H1 (cell line): Measurements from ENCODE around the gene ACOT12. TPM values are rescaled to one million over a fixed set of nuclear protein-coding genes. Genes with fewer than 3 reads are reported as not detected.

Experiments
- CTCF ChIA-PET: fragments of 300-600 bp; sonication (Branson Sonifier 250); formaldehyde crosslinking; loops from one replicate; lab custom pipeline; 2021; ENCODE audit not compliant: partially characterized antibody; lab: Charles Lee
- POLR2A ChIA-PET: fragments of 300-600 bp; sonication (Branson Sonifier 250); formaldehyde crosslinking; loops from one replicate; lab custom pipeline; 2021; ENCODE audit warnings: inconsistent platforms; ENCODE audit not compliant: partially characterized antibody; lab: Charles Lee
- DNase-seq, 2 experiments: peaks; one replicate each; pipeline versions ENCODE4 v3.0.0 to v3.0.0-alpha.2; 2010 to 2022; ENCODE audit warnings: low spot score in 2 of 2, low read depth in 1 of 2, mixed read lengths in 1 of 2
- FAIRE-seq: peaks from 2 replicates; lab custom pipeline; 2011; peaks lifted over from hg19 to GRCh38; lab: Jason Lieb, UNC
- H2AFZ ChIP-seq: 2 replicates; pipeline ENCODE4 v1.8.1; 2012; ENCODE audit warnings: low read length, inconsistent platforms
- H2AK5ac ChIP-seq: 2 replicates; pipeline ENCODE4 v1.6.1; 2013; ENCODE audit warnings: low read depth, low read length
- H2BK120ac ChIP-seq: replicated peaks from 2 replicates; pipeline ENCODE3; 2013; ENCODE audit warnings: low read depth, low read length, inconsistent platforms
- H2BK12ac ChIP-seq: 2 replicates; pipeline ENCODE4 v1.6.1; 2013; ENCODE audit warnings: low read depth, low read length
- H2BK15ac ChIP-seq: 2 replicates; pipeline ENCODE4 v1.6.1; 2013; ENCODE audit warnings: low read length
- H2BK20ac ChIP-seq: 2 replicates; pipeline ENCODE4 v1.6.1; 2013; ENCODE audit warnings: low read length
- H2BK5ac ChIP-seq: 2 replicates; pipeline ENCODE4 v1.6.1; 2013; ENCODE audit warnings: low read depth, low read length
- H3K14ac ChIP-seq: 2 replicates; pipeline ENCODE4 v1.6.1; 2013; ENCODE audit warnings: inconsistent platforms; ENCODE audit not compliant: insufficient read length
- H3K18ac ChIP-seq: 2 replicates; pipeline ENCODE4 v1.6.1; 2013; ENCODE audit warnings: low read length; ENCODE audit errors: extremely low read depth
- H3K23ac ChIP-seq: 2 replicates; pipeline ENCODE4 v1.6.1; 2013; ENCODE audit warnings: inconsistent platforms; ENCODE audit not compliant: insufficient read length
- H3K23me2 ChIP-seq: 2 replicates; pipeline ENCODE4 v1.6.1; 2013; ENCODE audit warnings: low read depth, low read length
- H3K27ac ChIP-seq: 2 replicates; pipeline ENCODE4 v1.6.1; 2011; ENCODE audit warnings: low read depth, low read length, inconsistent platforms
- H3K27me3 ChIP-seq, 4 experiments: replicated peaks in 1 of 4; 1 replicate in 1 of 4; 2 replicates in 3 of 4; pipeline versions ENCODE4 v1.6.1 to v1.8.1; 2011 to 2013; ENCODE audit warnings: low read length in 3 of 4, mild to moderate bottlenecking in 3 of 4, inconsistent platforms in 2 of 4, mixed read lengths in 2 of 4, moderate library complexity in 1 of 4; ENCODE audit not compliant: control insufficient read depth in 3 of 4, insufficient read depth in 3 of 4; ENCODE audit errors: extremely low read depth in 1 of 4
- H3K36me3 ChIP-seq, 4 experiments: 2 replicates each; pipeline versions ENCODE4 v1.6.1 to v1.8.1; 2011 to 2013; ENCODE audit warnings: mild to moderate bottlenecking in 4 of 4, low read length in 3 of 4, moderate library complexity in 2 of 4, control low read depth in 1 of 4, inconsistent platforms in 1 of 4; ENCODE audit not compliant: insufficient read depth in 4 of 4, control insufficient read depth in 2 of 4
- H3K4ac ChIP-seq: replicated peaks from 2 replicates; pipeline ENCODE3; 2013; ENCODE audit warnings: low read length, low read depth, mixed read lengths, inconsistent platforms; ENCODE audit not compliant: insufficient read length
- H3K4me1 ChIP-seq, 4 experiments: replicated peaks in 1 of 4; 1 replicate in 1 of 4; 2 replicates in 3 of 4; pipeline versions ENCODE4 v1.6.1 to v1.8.1; 2011 to 2013; ENCODE audit warnings: low read length in 3 of 4, inconsistent platforms in 2 of 4, mixed read lengths in 1 of 4; ENCODE audit not compliant: insufficient read depth in 4 of 4, control insufficient read depth in 3 of 4
- H3K4me2 ChIP-seq, 2 experiments: 2 replicates each; pipeline versions ENCODE4 v1.6.1 to v1.8.1; 2011 to 2013; ENCODE audit warnings: low read depth in 2 of 2, low read length in 2 of 2, control low read depth in 1 of 2, inconsistent platforms in 1 of 2, mild to moderate bottlenecking in 1 of 2; ENCODE audit not compliant: insufficient read depth in 1 of 2
- H3K4me3 ChIP-seq, 4 experiments: fragments of 200-600, 300-600 bp in 1 of 4; sonication (generic), shearing (Covaris generic), sonication (Bioruptor Twin) in 1 of 4; 2 replicates each; pipeline versions ENCODE4 v1.5.1 to v1.8.1; 2011 to 2016; ENCODE audit warnings: low read length in 4 of 4, low read depth in 3 of 4, control low read depth in 2 of 4, inconsistent platforms in 2 of 4, mild to moderate bottlenecking in 2 of 4, mixed read lengths in 1 of 4, moderate library complexity in 1 of 4; ENCODE audit not compliant: insufficient read depth in 2 of 4; ENCODE audit errors: extremely low read depth in 1 of 4
- H3K56ac ChIP-seq: replicated peaks from 2 replicates; pipeline ENCODE3; 2013; ENCODE audit warnings: low read depth, mild to moderate bottlenecking, mixed read lengths, low read length, inconsistent platforms; ENCODE audit not compliant: insufficient read length
- H3K79me1 ChIP-seq: 2 replicates; pipeline ENCODE4 v1.6.1; 2013; ENCODE audit warnings: low read depth, low read length, control low read depth
- H3K79me2 ChIP-seq, 2 experiments: 2 replicates each; pipeline versions ENCODE4 v1.6.1 to v1.8.1; 2012 to 2013; ENCODE audit warnings: low read length in 2 of 2, mild to moderate bottlenecking in 2 of 2, inconsistent platforms in 1 of 2; ENCODE audit not compliant: insufficient read depth in 2 of 2, control insufficient read depth in 1 of 2
- H3K9ac ChIP-seq, 4 experiments: replicated peaks in 1 of 4; 1 replicate in 1 of 4; 2 replicates in 3 of 4; pipeline versions ENCODE4 v1.6.1 to v1.8.1; 2011 to 2013; ENCODE audit warnings: low read depth in 3 of 4, low read length in 3 of 4, control low read depth in 2 of 4, mild to moderate bottlenecking in 2 of 4, moderate library complexity in 2 of 4, inconsistent platforms in 1 of 4; ENCODE audit errors: extremely low read depth in 1 of 4
- H3K9me3 ChIP-seq, 2 experiments: 2 replicates each; pipeline versions ENCODE4 v1.6.1 to v1.8.1; 2012 to 2013; ENCODE audit warnings: mild to moderate bottlenecking in 2 of 2, moderate library complexity in 2 of 2, control low read depth in 1 of 2, inconsistent platforms in 1 of 2, low read depth in 1 of 2, low read length in 1 of 2, mixed read lengths in 1 of 2; ENCODE audit not compliant: insufficient read depth in 2 of 2
- H4K20me1 ChIP-seq, 2 experiments: replicated peaks in 1 of 2; 2 replicates each; pipeline versions ENCODE3 to v1.8.1; 2011 to 2013; ENCODE audit warnings: inconsistent platforms in 2 of 2, low read length in 2 of 2, mild to moderate bottlenecking in 1 of 2; ENCODE audit not compliant: insufficient read depth in 2 of 2, control insufficient read depth in 1 of 2
- H4K5ac ChIP-seq: 2 replicates; pipeline ENCODE4 v1.6.1; 2013; ENCODE audit warnings: low read length, low read depth, mixed read lengths, inconsistent platforms; ENCODE audit not compliant: insufficient read length
- H4K8ac ChIP-seq: 2 replicates; pipeline ENCODE4 v1.8.0; 2013; ENCODE audit warnings: mild to moderate bottlenecking, moderate library complexity, low read length, inconsistent platforms; ENCODE audit not compliant: insufficient read depth; ENCODE audit errors: extremely low read depth
- H4K91ac ChIP-seq: replicated peaks from 2 replicates; pipeline ENCODE3; 2013; ENCODE audit warnings: low read length, mixed read lengths, inconsistent platforms; ENCODE audit not compliant: insufficient read length
- BACH1 ChIP-seq: IDR thresholded peaks from 2 replicates; pipeline ENCODE4 v1.6.1; 2012; ENCODE audit warnings: low read length, improper control_type of control experiment
- BCL11A ChIP-seq, 2 experiments: IDR thresholded peaks; one replicate each; pipeline ENCODE4 v1.6.1; 2011; ENCODE audit warnings: low read depth in 2 of 2, low read length in 2 of 2, mild to moderate bottlenecking in 2 of 2
- GABPA ChIP-seq: IDR thresholded peaks from 2 replicates; pipeline ENCODE4 v1.6.1; 2011; ENCODE audit warnings: mild to moderate bottlenecking, low read length, moderate library complexity, borderline replicate concordance; ENCODE audit not compliant: insufficient read depth
- HDAC6 ChIP-seq: IDR thresholded peaks from one replicate; pipeline ENCODE4 v1.7.1; 2012; ENCODE audit warnings: low read depth, mild to moderate bottlenecking, inconsistent platforms, low read length, moderate library complexity
- JUN ChIP-seq: IDR thresholded peaks from 2 replicates; pipeline ENCODE4 v1.6.1; 2011; ENCODE audit warnings: low read depth, mild to moderate bottlenecking, improper control_type of control experiment, low read length
- KDM1A ChIP-seq: fragments of 200-600, 300-600 bp; sonication (generic); IDR thresholded peaks from 2 replicates; pipeline ENCODE4 v1.7.1; 2016; ENCODE audit warnings: mild to moderate bottlenecking, low read length, borderline replicate concordance
- POLR2AphosphoS5 ChIP-seq: IDR thresholded peaks from 2 replicates; pipeline ENCODE4 v1.6.1; 2011; ENCODE audit warnings: low read depth, low read length
- RNF2 ChIP-seq: fragments of 200-900, 300-1000 bp; sonication (generic); IDR thresholded peaks from 2 replicates; pipeline ENCODE4 v1.7.1; 2016; ENCODE audit warnings: borderline replicate concordance, low read depth, mild to moderate bottlenecking, antibody characterized with exemption, low read length; ENCODE audit not compliant: poor library complexity, severe bottlenecking; ENCODE audit errors: missing control alignments
- SIN3A ChIP-seq, 2 experiments: IDR thresholded peaks in 1 of 2; conservative IDR thresholded peaks in 1 of 2; 2 replicates each; pipeline ENCODE4 v1.6.1; 2011 to 2012; ENCODE audit warnings: low read length in 2 of 2, improper control_type of control experiment in 1 of 2, low read depth in 1 of 2, mild to moderate bottlenecking in 1 of 2
- SP4 ChIP-seq: IDR thresholded peaks from 2 replicates; pipeline ENCODE4 v1.6.1; 2012; ENCODE audit warnings: low read length, inconsistent platforms
- TEAD4 ChIP-seq: IDR thresholded peaks from 2 replicates; pipeline ENCODE4 v1.6.1; 2012; ENCODE audit warnings: low read depth, low read length, inconsistent platforms, mixed read lengths
- WGBS, 2 experiments: shearing (Covaris generic) in 1 of 2; methylation state at CpG; one replicate each; pipeline versions ENCODE4 v1.1.6 to v1.1.7; 2013 to 2015; ENCODE audit warnings: low lambda C conversion rate in 2 of 2, mixed read lengths in 2 of 2, inconsistent platforms in 1 of 2, low coverage in 1 of 2, missing lambda C conversion rate in 1 of 2; ENCODE audit not compliant: insufficient replicate concordance in 2 of 2, insufficient coverage in 1 of 2, insufficient read length in 1 of 2; ENCODE audit errors: extremely low coverage in 1 of 2, missing lambda C conversion rate in 1 of 2; 5-methylcytosine and 5-hydroxymethylcytosine counted together
- polyA plus RNA-seq, 7 experiments: library from polyadenylated mRNA; depleted of rRNA in 3 of 7; stranded (reverse) in 5 of 7; unstranded in 2 of 7; fragments of >200 nt in 5 of 7; fragments of 200-250 nt in 2 of 7; gene quantifications; 1 replicate in 5 of 7; 2 replicates in 1 of 7; 4 replicates in 1 of 7; pipeline versions ENCODE4 v1.2.1 to v1.2.3, GENCODE V29; 2011 to 2013; ENCODE audit warnings: missing spikeins in 2 of 7, mixed read lengths in 2 of 7
- total RNA-seq: library from RNA; stranded (reverse); fragmentation: NEBNext Ultra II Directional; extraction: Animal tissue kit (Norgen Biotek cat#: 25700); gene quantifications from 2 replicates; pipeline ENCODE4 v1.2.1, GENCODE V29; 2021
- TF ChIP-seq, protein P1 (sequence below): IDR thresholded peaks from 2 replicates; pipeline ENCODE4 v1.6.1; 2012; ENCODE audit warnings: low read length, inconsistent platforms

Gene ACOT12
- total and polyA plus RNA-seq, 2 of the 8 experiments (the other 6 are each of a cell fraction or from before 2014, with no cell fraction given): 0.29 TPM; not detected in 1

DNA sequence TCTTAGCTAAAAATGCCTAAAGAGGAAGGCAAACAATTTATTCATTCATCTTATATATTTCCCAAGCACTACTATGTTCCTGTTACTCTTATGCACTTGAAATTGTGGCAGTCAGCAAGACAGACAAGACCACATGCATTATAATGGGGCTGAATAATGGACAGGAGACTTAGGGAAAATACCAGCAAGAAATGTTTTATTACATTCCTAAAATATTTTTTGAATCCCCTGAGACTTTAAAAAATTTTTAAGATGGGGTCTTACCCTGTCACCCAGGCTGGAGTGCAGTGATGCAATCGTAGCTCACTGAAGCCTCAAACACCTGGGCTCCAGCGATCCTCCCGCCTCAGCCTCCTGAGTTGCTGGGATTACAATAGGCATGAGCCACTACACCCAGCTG is 79.4 kb downstream of the ACOT12 start:
- peaks cover 0 to 22% (median 6%) of the 10 kb centered on the region in 4 experiments; a peak in 4 of 8 replicates for H3K36me3 ChIP-seq
- no peak overlapping the region for H3K4me2 ChIP-seq
- no peak overlapping the region for H3K4me3 ChIP-seq
- FAIRE-seq (no peak), DNase-seq (no peak)
- H3K79me2 ChIP-seq: no peaks in the 10 kb centered on the region
- no peaks in the 10 kb centered on the region for H4K20me1 ChIP-seq
- no peak overlapping the region for H2AK5ac ChIP-seq
- no peak overlapping the region for H2BK5ac ChIP-seq
- no peak overlapping the region for H4K5ac ChIP-seq
- ChIA-PET CTCF (interaction anchor here (0.8 to 1.1 kb wide), 2 partner anchors 9 to 603 kb away, joined by 3 read pairs; no protein-coding TSS in a partner anchor), POLR2A (interaction anchor here (4.4 kb wide), 1 partner anchor 13 kb away, joined by 33 read pairs; the partner anchor contains the start of gene ZCCHC9)
- H2AFZ ChIP-seq: no peak overlapping the region
- no peaks in the 10 kb centered on the region for H3K27me3 ChIP-seq
- no peak overlapping the region for H3K23ac ChIP-seq
- H4K8ac ChIP-seq: no peak overlapping the region; the same call in 1 of the 2 replicates
- no peak overlapping the region for H2BK15ac ChIP-seq
- no peak overlapping the region for H3K56ac ChIP-seq
- H3K9ac ChIP-seq: no peak overlapping the region
- no peak overlapping the region for H2BK12ac ChIP-seq
- no peak overlapping the region for H3K18ac ChIP-seq
- H2BK20ac ChIP-seq: no peak overlapping the region
- H3K27ac ChIP-seq: no peak overlapping the region
- no peak overlapping the region for H3K14ac ChIP-seq
- no peaks in the 10 kb centered on the region for H3K9me3 ChIP-seq
- no peak overlapping the region for H2BK120ac ChIP-seq
- H4K91ac ChIP-seq: no peak overlapping the region
- no peaks in the 10 kb centered on the region for H3K79me1 ChIP-seq
- H3K23me2 ChIP-seq: no peaks in the 10 kb centered on the region
- WGBS, 2 experiments: 91% methylated on average over 3 of the region's 3 CpGs; no CpG with 5 or more reads in 1 of the 2 experiments
- H3K4me1 ChIP-seq: peaks cover 0 to 6% (median 1%) of the 10 kb centered on the region in 4 experiments; a peak in 2 of 7 replicates
- no peak overlapping the region for H3K4ac ChIP-seq
- TF ChIP-seq JUN (no peak), GABPA (no peak), KDM1A (no peak), SP4 (no peak), BCL11A (IDR thresholded peaks at IDR 0.05; ENCODE audit: low read depth in 2 of 2, low read length in 2 of 2) (no peak), TEAD4 (no peak), POLR2AphosphoS5 (no peak), RNF2 (no peak), SIN3A (conservative IDR thresholded peaks at IDR 0.05 in 1 of 2, IDR thresholded peaks at IDR 0.05 in 1 of 2; ENCODE audit: low read depth in 1 of 2, low read length in 2 of 2) (no peak), BACH1 (no peak), HDAC6 (no peak)
- TF ChIP-seq, protein P1, sequence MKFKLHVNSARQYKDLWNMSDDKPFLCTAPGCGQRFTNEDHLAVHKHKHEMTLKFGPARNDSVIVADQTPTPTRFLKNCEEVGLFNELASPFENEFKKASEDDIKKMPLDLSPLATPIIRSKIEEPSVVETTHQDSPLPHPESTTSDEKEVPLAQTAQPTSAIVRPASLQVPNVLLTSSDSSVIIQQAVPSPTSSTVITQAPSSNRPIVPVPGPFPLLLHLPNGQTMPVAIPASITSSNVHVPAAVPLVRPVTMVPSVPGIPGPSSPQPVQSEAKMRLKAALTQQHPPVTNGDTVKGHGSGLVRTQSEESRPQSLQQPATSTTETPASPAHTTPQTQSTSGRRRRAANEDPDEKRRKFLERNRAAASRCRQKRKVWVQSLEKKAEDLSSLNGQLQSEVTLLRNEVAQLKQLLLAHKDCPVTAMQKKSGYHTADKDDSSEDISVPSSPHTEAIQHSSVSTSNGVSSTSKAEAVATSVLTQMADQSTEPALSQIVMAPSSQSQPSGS: no peak
